NCI-H2107 treated with DMSO at 0.1 percent for 48 hours (cell line): Measurements from ENCODE around the gene BARX2.
"Not testable (repeated sequence)": the region's sequence is repeated elsewhere in the genome, so short reads cannot be mapped to it uniquely, and the experiment has no call there.

Experiments used
- DNase-seq: peaks from one replicate; lab custom pipeline; 2025; ENCODE audit not compliant: unreplicated experiment; lab: John Stamatoyannopoulos, UW

The BARX2 gene, protein sequence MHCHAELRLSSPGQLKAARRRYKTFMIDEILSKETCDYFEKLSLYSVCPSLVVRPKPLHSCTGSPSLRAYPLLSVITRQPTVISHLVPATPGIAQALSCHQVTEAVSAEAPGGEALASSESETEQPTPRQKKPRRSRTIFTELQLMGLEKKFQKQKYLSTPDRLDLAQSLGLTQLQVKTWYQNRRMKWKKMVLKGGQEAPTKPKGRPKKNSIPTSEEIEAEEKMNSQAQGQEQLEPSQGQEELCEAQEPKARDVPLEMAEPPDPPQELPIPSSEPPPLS

DNA sequence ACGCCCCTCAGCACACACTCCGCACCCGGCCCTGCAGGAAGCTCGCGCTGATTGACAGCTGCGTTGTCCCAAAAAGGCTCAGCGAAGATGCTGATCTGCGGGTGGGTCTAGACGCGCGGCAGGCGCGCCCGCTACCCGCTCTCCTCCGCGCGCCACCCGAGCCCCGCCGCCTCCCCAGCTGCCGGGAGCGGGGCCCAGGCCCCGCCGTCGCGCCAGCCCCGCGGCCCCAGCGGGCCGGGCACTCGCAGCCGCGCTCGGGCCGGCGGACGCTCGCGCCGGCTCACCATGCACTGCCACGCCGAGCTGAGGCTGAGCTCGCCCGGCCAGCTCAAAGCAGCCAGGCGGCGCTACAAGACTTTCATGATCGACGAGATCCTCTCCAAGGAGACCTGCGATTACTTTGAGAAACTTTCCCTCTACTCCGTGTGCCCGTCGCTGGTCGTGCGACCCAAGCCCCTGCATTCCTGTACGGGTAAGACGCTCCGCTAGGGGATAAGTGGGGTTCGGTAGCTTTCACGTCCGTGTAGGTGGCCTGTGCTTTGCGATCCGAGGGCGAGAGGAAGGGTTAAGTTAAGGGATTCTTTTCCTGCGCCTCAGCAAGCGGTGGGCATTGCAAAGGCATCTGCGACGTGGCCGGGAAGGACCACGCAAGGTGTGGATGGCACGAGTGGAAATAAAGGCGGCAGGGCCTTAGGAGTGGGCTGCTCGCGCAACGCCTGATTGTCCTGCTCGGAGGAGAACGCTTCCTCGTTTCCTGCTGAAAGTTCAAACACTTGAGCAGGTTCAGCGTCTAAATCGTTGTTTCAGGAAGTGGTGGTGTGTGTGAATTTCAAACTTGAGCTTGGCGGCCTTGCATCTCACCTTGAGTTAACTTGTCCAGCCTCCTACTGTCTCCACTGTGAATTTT lies at the start of gene BARX2:
TSS of gene BARX2 (plus strand) at position 98 of the 907 bp plus-strand sequence. CDS start at position 286, 188 bp downstream.
- no peak for DNase-seq

DNA sequence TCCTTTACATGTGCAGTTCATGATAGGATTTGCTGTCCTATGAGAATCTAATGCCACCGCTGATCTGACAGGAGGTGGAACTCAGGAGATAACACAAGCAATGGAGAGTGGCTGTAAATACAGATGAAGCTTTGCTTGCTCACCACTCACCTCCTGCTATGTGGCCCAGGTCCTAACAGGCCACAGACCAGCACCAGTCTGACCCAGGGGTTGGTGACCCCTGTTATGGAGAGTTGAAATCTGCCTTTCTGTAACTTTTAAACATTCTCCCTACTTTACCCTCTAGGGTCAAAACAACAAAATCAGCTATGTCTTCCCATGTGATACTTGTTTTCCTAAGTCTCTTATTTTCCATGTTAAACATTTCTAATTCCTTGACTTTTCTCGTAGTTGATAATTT lies 48.7 kb upstream of the BARX2 start:
- no peak for DNase-seq

DNA sequence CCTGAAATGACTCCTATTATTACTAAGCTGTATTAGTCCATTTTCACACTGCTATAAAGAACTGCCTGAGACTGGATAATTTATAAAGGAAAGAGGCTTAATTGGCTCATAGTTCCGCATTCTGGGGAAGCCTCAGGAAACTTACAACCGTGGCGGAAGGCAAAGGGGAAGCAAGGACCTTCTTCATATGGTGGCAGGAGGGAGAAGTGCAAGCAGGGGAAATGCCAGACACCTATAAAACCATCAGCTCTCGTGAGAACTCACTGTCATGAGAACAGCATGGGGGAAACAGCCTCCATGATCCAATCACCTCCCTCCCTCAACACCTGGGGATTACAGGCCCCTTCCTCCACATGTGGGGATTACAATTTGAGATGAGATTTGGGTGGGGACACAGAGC lies 47.9 kb upstream of the BARX2 start:
- DNase-seq, result not testable (repeated sequence)

DNA sequence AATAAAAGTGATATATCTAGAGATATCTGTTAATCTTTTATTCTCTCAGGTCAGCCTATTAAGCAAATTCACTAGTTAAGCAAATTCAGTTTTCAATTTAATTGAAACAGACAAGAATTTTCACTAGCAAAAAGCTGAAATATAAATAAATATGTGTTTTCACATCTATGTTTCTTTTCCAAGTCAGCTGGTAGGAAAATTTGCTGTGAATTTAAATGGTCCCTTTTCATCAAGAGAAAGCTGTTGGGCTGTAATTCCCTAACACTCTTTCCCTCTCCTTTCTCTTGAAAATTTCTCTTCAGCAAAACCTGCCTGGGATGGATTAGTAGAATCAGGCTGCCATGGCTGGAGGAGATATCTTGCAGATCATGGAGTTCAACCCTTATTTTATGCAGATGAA lies 46.9 kb upstream of the BARX2 start:
- DNase-seq, result no peak

DNA sequence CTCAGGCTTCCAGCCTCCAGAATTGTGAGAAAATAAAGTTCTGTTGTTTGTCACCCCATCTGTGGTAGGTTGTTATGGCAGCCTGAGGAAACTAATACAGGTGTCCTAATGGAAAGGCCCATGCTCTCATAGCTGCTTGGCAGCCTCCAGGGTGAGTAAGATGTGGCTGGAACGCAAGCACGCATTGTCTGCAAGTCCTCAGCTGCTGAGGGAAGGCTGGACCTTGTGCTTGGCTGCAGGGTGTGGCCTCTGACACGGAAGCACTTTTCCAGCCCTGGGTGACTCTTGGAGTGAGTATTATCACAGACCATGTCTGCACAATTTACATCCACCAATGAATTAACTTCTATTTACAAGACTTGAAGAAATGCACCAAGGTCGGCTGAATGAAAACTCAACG lies 44.4 kb upstream of the BARX2 start:
- no peak for DNase-seq

DNA sequence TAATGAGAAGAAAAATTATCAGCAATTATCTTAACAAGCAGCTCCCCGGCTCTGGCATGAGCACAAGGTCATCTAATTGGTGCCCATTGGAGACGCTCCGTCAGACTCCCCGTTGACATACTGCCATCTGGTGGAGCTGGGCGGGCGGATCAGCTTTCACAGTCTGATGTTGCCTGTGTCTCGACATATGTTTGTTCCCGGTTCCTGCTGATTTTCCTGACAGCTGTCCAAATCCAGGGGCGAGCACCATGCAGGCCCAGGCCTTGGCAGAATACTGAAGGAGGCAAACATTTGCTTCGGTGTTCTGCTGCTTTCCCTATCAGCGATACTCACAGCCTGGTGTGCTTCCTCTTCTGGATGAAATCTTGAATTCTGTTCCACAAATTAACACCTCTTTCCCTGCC lies 43.8 kb upstream of the BARX2 start:
- peak; percentile 74 for DNase-seq

DNA sequence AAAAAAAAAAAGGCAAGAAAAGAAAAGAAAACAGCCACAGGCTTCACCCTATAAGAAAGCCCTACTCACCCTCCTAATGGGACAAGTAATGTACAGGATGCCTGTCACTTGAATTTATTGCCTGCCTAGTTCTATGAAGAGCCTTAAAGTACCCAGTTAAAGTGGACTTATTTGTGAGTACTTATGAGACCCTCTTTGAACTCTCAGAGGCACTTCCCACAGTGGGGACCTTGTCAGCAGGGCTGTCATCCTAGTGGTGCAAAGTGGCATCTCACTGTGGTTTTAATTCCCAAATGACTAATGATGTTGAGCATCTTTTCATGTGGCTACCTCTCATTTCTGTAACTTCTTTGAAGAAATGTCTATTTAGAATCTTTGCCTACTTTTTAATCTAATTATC lies 41.8 kb upstream of the BARX2 start:
- no peak for DNase-seq

DNA sequence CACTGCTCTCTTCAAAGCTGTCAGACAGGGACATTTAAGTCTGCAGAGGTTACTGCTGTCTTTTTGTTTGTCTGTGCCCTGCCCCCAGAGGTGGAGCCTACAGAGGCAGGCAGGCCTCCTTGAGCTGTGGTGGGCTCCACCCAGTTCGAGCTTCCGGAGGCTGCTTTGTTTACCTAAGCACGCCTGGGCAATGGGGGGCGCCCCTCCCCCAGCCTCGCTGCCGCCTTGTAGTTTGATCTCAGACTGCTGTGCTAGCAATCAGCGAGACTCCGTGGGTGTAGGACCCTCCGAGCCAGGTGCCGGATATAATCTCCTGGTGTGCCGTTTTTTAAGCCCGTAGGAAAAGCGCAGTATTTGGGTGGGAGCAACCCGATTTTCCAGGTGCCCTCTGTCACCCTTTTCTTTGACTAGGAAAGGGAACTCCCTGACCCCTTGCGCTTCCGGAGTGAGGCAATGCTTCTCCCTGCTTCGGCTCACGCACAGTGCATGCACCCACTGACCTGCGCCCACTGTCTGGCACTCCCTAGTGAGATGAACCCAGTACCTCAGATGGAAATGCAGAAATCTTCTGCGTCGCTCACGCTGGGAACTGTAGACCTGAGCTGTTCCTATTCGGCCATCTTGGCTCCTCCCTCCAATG lies 31.2 kb upstream of the BARX2 start:
- not testable (repeated sequence) for DNase-seq

DNA sequence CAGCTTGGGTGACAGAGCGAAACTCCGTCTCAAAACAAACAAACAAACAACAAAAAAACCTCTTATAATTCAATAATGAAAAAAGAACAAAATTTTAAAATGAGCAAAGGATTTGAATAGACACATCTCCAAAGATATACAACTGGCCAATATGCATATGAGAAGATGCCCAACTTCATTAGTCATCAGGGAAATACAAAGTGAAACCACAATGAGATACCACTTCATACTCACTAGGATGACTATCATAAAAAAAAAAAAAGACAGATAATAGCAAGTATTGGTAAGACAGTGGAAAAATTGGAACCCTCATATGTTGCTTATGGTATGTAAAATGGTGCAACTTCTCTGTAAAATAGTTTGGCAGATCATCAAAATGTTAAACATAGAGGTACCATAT lies 28.7 kb upstream of the BARX2 start:
- no peak for DNase-seq

DNA sequence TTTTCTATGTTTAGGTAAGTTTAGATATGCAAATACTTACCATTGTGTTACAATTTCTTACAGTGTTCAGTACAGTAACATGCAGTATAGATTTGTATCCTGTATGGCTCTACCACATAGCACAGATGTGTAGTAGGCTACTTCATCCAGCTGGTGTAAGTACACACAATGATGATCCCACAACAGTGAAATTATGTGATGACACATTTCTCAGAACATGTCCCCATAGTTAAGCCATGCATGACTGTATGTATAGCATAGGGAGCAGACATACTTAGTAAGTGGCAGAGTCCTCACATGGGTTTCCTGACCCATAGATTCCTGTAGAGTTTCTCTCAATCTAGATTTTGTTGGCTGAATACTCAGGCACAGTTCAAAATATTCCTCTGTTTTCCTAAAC lies 26.8 kb upstream of the BARX2 start:
- DNase-seq, result no peak

DNA sequence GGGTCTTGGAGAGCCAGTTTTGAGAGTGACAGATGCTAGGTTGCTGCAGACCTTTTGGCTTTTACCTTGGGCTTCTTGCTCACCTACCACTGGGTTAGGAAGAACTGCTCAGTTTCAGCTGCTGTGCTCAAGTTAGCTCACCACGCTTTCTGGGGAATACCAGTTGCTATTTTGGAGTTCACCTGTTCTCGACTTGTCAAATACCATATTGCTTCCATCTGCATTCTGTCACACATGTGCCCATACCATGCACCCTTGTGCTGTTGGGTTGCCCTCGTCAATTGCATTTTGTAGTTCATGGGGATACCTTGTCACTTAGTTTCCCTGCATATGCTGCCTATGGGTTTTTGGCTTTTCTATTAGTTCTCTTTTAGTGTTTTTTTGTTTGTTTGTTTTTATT lies 23.0 kb upstream of the BARX2 start:
- DNase-seq, result no peak

DNA sequence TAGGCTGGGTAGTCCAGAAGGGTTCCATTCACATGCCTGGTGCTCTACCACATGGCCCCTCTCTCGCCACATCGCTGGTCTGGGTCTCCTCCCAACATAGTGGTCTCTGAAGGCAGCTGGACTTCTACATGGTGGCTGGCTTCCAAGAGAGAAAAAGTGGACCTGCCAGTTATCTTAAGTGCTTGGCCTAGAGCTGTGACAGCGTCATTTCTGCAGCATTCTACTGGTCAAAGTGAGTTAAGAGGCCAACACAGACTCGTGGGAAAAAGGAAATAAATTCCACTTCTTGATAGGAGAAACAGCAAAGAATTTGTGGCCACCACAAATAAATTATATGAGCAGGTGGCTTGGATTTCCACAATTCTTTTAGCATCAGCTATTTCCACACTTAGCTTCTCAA lies 21.0 kb upstream of the BARX2 start:
- no peak for DNase-seq

DNA sequence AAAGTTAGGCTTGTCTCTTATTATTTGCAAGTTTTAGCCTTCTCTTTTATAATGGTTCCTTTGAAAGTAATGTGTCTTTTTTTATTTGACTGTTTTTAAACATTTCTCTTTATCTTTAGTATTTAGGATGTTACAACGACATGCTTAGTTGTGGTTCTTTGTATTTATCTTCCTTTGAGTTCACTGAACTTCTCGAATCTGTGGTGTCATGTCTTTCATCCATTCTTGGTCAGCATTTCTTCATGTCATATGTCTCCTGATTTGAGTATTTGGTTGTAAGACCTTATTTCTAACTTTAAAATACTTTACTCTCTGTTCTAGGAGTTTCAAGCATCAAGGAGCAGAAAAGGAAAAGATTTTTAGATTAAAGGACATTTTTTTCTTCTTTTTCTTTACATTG lies 15.9 kb upstream of the BARX2 start:
- DNase-seq, result no peak

DNA sequence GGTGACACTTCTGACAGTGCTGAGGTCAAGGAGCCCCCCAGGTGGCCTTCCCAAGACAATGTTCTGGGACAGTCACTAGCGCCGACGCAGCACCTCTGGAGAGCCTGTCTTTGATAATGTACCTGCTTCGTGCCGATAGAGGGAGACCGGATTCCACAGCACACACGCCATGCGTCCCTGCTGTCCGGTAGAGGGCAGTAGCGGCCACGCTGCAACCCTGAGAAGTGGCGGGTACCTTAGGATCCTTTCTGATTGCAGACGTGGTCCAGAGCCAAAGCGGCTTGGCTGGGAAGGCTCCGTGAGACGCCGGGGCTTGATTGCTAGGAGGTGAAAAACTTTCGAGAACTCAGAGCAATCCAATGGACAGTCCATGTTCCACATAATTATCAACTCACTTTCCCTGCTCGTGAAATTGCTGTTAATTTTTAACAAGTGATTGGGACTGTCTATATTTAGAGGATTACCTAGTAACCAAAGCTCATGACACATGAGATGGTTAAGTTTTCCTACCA lies 11.4 kb upstream of the BARX2 start:
- peak; percentile 60 for DNase-seq

DNA sequence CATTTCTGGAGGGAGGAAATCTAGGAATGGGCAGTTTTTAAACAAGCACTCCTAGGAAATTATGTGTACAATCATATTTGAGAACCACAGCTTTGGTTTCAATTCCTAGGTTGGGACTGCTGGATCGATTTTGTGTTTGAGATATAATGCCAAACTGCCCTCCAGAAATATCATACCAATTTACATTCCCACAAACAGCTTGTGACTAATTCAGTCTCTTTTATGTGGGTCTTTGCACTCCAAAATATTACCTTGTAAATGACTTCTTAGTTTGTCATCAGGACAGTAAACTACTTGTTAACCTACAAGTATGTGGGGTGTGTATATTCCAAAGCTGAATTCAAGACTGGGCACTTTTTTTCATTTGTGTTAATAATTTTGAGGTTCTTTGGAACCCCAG lies 9.8 kb upstream of the BARX2 start:
- no peak for DNase-seq

DNA sequence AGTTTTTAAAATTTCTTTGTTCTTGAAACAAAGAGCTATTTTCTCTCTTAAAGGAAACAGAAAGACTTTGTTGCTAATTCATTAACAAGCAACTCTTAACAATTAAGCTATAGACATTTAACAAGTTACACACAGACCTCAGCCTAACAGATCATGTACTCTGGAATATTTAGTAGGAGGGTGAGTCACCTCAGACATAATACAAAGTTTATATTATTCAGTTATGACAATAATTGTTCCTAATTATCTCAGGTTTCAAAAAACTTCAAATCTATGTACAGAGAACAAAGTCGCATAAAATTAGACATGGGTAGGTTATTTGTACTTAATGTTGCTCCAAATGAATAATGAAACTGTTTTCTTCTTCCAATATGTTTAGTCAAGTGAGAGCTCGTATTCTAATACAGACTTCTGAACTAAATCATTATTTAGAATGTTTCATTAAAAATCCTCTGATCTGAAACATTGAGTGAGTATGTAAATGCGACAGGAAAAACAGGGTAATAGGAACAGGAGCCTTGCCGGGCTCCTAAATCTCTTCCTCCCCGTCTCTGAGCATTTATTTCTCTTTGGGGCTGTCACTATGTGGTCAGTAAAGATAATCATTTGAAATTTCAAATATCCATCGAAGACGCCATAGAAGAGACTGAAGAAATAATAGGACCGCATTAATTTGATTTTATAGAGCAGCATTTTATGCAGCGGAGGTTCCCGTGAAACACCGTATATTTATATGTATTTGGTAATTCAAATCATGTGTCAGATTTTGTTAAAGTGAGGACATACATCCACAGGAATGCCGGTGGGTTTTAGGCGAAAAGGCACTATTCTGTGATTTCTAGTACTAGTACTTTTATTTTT lies 8.7 kb upstream of the BARX2 start:
- DNase-seq, result no peak

DNA sequence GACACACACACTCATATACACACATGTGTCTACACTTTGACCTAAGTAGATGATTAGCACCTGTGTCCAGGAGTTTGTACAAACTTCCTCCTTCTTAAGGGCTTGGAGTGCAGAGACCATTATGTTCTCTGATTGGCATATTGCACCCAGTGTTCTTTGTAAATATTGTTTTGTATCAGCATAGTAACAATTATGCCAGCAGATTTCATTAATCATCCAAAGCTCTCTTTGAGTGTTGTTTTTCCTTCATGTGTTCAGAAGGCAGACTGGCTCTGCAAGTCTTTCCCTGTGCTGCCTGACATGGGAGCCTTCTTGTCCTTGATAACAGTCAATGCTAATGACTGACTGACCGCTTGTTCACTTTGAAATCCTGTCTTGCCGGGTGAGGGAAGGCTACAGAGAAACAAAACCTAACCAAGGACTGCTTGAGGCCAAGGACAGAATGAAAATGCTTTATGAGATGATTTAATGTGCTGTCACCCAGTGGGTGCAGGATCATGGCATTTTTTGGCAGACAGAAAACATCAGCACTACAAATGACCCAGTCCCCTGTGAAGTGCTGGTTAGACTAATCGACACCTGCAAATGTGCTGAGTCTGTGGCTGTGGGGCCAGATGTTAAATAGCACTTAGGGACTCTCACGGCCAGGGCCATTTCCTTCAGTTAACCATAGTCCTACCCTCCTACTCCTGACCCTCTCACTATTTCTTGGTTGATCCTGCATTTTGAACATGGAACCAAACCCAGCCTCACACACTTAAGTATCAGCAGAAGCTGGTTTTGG lies 6.6 kb upstream of the BARX2 start:
- no peak for DNase-seq

DNA sequence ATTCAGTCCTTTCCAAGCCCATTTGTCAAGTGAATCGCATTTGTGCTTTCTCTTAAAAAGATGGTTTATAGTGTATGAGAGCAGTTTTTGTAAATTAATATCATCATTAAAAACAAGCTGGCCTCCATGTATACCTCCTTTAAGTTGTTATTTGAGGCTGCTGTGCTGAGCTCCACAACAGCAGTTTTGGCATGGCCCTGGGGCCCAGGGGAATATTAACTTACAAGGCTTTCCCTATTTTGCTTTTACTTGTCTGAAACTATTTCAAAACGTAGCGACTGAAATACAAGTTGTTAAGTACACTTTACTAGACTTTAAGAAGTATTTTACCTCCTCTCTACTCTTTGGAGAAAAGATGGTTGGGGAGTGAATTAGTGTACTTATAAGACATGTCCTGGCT lies 4.9 kb upstream of the BARX2 start:
- no peak for DNase-seq

DNA sequence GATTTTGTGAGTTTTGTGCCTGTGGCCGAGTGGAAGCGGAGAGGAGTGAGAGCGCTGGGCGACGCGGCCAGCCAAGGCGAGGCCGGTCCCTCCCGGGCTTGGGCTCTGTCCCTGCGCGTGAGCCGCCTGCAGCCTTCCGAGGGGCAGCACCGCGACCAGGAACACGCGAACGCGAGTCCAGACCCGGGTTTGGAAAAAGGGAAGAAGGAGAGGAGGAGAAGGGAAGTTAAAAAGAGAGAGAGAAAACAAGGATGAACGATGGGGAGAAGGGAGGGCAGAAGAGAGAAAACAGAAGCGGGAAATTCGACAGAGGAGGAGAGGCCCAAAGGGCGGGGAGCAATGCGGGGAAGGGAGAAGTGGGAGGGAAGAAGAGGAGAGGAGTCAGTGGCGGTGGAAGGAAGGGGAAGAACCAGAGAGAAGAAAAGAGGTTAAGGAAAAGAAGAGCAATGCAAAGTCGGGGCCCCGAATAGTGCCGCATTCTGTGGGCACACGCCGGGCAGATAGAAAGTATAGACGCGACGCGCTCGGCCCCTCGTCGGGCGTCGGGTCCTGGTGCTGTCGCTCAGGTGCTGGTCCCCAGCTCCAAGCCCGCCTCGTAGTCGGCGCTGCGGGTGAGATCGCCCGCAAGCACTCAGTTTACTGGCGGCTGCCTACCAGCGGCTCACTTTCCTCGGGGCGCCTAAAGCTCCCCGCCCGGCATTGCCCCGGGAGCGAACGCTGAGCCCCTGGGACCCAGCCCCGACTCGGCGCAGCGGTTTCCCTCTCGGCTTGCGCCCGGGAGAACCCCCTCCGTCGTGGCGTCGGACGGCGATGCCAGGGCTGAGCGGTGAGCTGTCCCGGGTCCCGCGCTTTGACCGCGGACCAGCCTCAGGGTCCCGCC lies 2.8 kb upstream of the BARX2 start:
- DNase-seq, result no peak
